Loucy (cell line): ENCODE results near the gene RWDD1.
A peak's percentile ranks its signal among the peaks of the same experiment; 100 is the strongest.

Source experiments
- H2AFZ ChIP-seq: fragments of 200-600 bp; sonication (generic); 2 replicates; pipeline ENCODE4 v1.6.0; 2016; ENCODE audit warnings: antibody characterized with exemption, mild to moderate bottlenecking, low read length, moderate library complexity
- H3F3A ChIP-seq: fragments of 200-600 bp; 2 replicates; pipeline ENCODE4 v1.6.0; 2016; ENCODE audit warnings: antibody characterized with exemption, low read depth, mild to moderate bottlenecking
- H3K27me3 ChIP-seq: fragments of 200-600 bp; sonication (generic); 2 replicates; pipeline ENCODE4 v1.6.1; 2014; ENCODE audit warnings: low read length, mild to moderate bottlenecking; ENCODE audit not compliant: insufficient read depth, poor library complexity, severe bottlenecking
- H3K36me3 ChIP-seq: fragments of 200-600 bp; sonication (generic); 2 replicates; pipeline ENCODE4 v1.6.1; 2016; ENCODE audit warnings: low read length; ENCODE audit not compliant: insufficient read depth
- H3K4me1 ChIP-seq: fragments of 200-600 bp; sonication (generic); 2 replicates; pipeline ENCODE4 v1.5.1; 2014; ENCODE audit warnings: low read length, mild to moderate bottlenecking; ENCODE audit not compliant: insufficient read depth, poor library complexity, severe bottlenecking
- H3K4me2 ChIP-seq: fragments of 200-600 bp; sonication (generic); 2 replicates; pipeline ENCODE4 v1.6.0; 2014; ENCODE audit warnings: antibody characterized with exemption, low read length, low read depth, mild to moderate bottlenecking; ENCODE audit not compliant: poor library complexity, severe bottlenecking
- H3K4me3 ChIP-seq: fragments of 200-600 bp; sonication (generic); 2 replicates; pipeline ENCODE4 v1.5.1; 2014; ENCODE audit warnings: low read length, mild to moderate bottlenecking, mixed read lengths; ENCODE audit not compliant: poor library complexity, severe bottlenecking
- H3K79me2 ChIP-seq: fragments of 200-600 bp; sonication (generic); 2 replicates; pipeline ENCODE4 v1.6.1; 2014; ENCODE audit warnings: low read length; ENCODE audit not compliant: insufficient read depth
- H3K9ac ChIP-seq: fragments of 200-600 bp; sonication (generic); 2 replicates; pipeline ENCODE4 v1.6.0; 2014; ENCODE audit warnings: mild to moderate bottlenecking, low read depth, low read length, moderate library complexity; ENCODE audit not compliant: poor library complexity, severe bottlenecking
- H3K9me2 ChIP-seq: fragments of 200-600 bp; sonication (generic); replicated peaks from 2 replicates; pipeline ENCODE4 v1.6.1; 2016; ENCODE audit warnings: low read depth, low read length, mixed read lengths
- H3K9me3 ChIP-seq: fragments of 200-600 bp; sonication (generic); 2 replicates; pipeline ENCODE4 v1.6.1; 2014; ENCODE audit warnings: mild to moderate bottlenecking, antibody characterized with exemption, low read length, low read depth; ENCODE audit not compliant: insufficient read depth
- H4K20me1 ChIP-seq: fragments of 200-600 bp; sonication (generic); 2 replicates; pipeline ENCODE4 v1.6.0; 2014; ENCODE audit warnings: antibody characterized with exemption, low read length, mild to moderate bottlenecking; ENCODE audit not compliant: insufficient read depth, poor library complexity, severe bottlenecking
- EZH2phosphoT487 ChIP-seq: fragments of 200-600 bp; IDR thresholded peaks from 2 replicates; pipeline ENCODE4 v1.6.1; 2018; ENCODE audit warnings: antibody characterized with exemption, mild to moderate bottlenecking, moderate library complexity, borderline replicate concordance
- TF ChIP-seq, protein P1 (sequence below): fragments of 200-600 bp; sonication (generic); conservative IDR thresholded peaks from 2 replicates; pipeline ENCODE4 v1.5.1; 2014; ENCODE audit warnings: mild to moderate bottlenecking, antibody characterized with exemption, low read length

RWDD1 gene

DNA sequence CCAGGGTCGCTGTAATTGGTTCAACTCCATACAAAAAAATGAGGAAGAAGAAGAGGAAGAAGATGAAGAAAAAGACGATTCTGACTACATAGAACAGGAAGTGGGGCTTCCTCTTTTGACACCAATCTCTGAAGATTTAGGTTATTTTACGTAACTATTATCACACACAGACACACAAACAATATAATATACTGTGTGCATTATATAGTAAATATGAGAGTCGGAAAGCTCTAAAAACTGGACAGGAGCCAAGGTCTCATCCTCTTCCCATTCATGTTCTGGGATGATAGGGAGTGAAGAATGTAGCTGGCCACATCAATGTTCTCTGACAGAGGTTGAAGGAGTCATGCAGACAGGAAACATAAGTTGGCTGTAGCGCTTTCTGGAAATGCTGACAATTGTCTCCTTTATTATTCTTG, 58.3 kb downstream of the RWDD1 start:
- H3K4me2 ChIP-seq = no peak overlapping the region
- peaks cover 29% of the 10 kb centered on the region for H3K4me1 ChIP-seq
- H3K9me2 ChIP-seq = no peaks in the 10 kb centered on the region
- H3K36me3 ChIP-seq = peaks cover 13% of the 10 kb centered on the region; the same call in 1 of the 2 replicates
- H2AFZ ChIP-seq = no peak overlapping the region
- no peak for TF ChIP-seq EZH2phosphoT487
- TF ChIP-seq, protein P1, sequence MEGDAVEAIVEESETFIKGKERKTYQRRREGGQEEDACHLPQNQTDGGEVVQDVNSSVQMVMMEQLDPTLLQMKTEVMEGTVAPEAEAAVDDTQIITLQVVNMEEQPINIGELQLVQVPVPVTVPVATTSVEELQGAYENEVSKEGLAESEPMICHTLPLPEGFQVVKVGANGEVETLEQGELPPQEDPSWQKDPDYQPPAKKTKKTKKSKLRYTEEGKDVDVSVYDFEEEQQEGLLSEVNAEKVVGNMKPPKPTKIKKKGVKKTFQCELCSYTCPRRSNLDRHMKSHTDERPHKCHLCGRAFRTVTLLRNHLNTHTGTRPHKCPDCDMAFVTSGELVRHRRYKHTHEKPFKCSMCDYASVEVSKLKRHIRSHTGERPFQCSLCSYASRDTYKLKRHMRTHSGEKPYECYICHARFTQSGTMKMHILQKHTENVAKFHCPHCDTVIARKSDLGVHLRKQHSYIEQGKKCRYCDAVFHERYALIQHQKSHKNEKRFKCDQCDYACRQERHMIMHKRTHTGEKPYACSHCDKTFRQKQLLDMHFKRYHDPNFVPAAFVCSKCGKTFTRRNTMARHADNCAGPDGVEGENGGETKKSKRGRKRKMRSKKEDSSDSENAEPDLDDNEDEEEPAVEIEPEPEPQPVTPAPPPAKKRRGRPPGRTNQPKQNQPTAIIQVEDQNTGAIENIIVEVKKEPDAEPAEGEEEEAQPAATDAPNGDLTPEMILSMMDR = no peak
- H3K79me2 ChIP-seq = no peaks in the 10 kb centered on the region
- no peaks in the 10 kb centered on the region for H3K27me3 ChIP-seq
- H3K9ac ChIP-seq = no peak overlapping the region
- H3K4me3 ChIP-seq = no peak overlapping the region
- H4K20me1 ChIP-seq = no peaks in the 10 kb centered on the region
- peaks cover 10% of the 10 kb centered on the region for H3F3A ChIP-seq
- no peaks in the 10 kb centered on the region for H3K9me3 ChIP-seq

DNA sequence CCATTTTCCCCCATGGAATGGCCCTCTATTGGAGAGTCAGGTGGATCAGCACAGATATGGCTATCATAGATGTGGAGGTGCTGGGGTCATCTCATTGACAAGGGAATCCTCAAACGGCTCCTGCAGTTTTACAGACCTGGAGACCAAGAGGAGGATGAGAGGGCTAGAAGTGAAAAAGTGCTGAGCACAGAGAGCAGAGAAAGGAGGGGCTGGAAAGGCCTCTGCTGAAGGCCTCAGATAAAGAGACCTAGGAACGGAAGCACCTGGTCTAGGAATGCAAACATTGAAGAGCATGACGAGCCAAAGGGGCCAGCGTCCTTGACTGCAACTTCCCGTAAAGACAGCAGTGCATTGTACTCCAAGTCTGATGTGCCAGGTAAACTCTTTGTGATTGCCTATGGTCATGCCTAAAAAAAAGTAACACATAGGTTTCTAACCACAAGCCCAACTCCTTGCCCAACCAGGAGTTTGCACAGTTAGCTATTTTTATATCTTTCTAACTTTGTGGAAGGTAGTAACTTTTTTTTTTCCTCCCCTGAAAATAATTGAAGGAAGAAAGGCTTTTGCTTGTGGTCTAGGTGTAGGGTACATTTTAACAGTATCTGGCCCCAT, 60.2 kb downstream of the RWDD1 start:
- no peak overlapping the region for H3K9ac ChIP-seq

DNA sequence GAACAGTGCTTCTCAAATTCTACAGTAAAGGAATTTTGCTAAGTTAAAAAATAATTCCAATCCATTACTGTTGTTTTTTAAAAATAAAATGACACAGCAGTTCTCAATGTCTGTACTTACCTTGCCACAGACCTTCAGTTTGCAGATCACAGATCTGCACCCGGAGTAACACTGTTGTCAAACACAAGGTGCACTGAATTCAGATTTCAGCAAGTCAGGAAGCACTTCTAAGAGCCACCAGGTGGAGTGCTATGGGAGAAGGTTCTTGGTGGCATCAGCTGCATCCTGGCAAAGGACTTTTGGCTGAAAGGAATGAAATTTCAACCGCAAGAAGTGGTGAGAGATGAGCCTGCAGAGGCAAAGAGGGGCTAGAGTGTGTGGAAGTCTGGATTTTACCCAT, 62.4 kb downstream of the RWDD1 start:
- H3K4me2 ChIP-seq = no peak overlapping the region
- H3K9me3 ChIP-seq = no peaks in the 10 kb centered on the region
- H3K4me3 ChIP-seq = no peak overlapping the region
- no peaks in the 10 kb centered on the region for H3K79me2 ChIP-seq
- no peak overlapping the region for H2AFZ ChIP-seq
- no peaks in the 10 kb centered on the region for H4K20me1 ChIP-seq
- peaks cover 10% of the 10 kb centered on the region for H3F3A ChIP-seq
- no peak for TF ChIP-seq EZH2phosphoT487
- TF ChIP-seq, protein P1 = peak; percentile 58
- no peaks in the 10 kb centered on the region for H3K9me2 ChIP-seq
- H3K27me3 ChIP-seq = no peaks in the 10 kb centered on the region
- peaks cover 29% of the 10 kb centered on the region for H3K36me3 ChIP-seq
- peaks cover 29% of the 10 kb centered on the region for H3K4me1 ChIP-seq
- no peak overlapping the region for H3K9ac ChIP-seq

More for the DNA sequence above, 60.2 kb downstream of the RWDD1 start:
- Histone ChIP-seq H2AFZ (no peak overlapping the region), H3K9me2 (no peaks in the 10 kb centered on the region), H3K9me3 (no peaks in the 10 kb centered on the region), H3K4me3 (peak overlapping the region; percentile 34), H3K4me1 (peaks cover 29% of the 10 kb centered on the region), H3K36me3 (peaks cover 23% of the 10 kb centered on the region; the same call in 1 of the 2 replicates), H3K4me2 (peak overlapping the region; percentile 44), H3K79me2 (no peaks in the 10 kb centered on the region), H3K27me3 (no peaks in the 10 kb centered on the region), H3F3A (peaks cover 10% of the 10 kb centered on the region), H4K20me1 (no peaks in the 10 kb centered on the region)
- TF ChIP-seq, protein P1 = no peak
- no peak for TF ChIP-seq EZH2phosphoT487
